Uterus (tissue), 2 donors: ENCODE measurements around the gene PTPRN2.

ENCODE experiments used
- POLR2A ChIP-seq, 2 donors: fragments of 450-650 bp; IDR thresholded peaks; one replicate each; pipeline ENCODE4 v1.6.1; 2016; ENCODE audit warnings: antibody characterized with exemption in 2 of 2, mild to moderate bottlenecking in 1 of 2, moderate library complexity in 1 of 2
- TF ChIP-seq, protein P1 (sequence below), 4 experiments: fragments of 200-600 bp in 2 of 4; fragments of 450-650 bp in 2 of 4; sonication (generic) in 2 of 4; IDR thresholded peaks; one replicate each; pipeline ENCODE4 v1.5.1; 2016 to 2019; ENCODE audit warnings: antibody characterized with exemption in 4 of 4, mild to moderate bottlenecking in 2 of 4, moderate library complexity in 1 of 4

DNA sequence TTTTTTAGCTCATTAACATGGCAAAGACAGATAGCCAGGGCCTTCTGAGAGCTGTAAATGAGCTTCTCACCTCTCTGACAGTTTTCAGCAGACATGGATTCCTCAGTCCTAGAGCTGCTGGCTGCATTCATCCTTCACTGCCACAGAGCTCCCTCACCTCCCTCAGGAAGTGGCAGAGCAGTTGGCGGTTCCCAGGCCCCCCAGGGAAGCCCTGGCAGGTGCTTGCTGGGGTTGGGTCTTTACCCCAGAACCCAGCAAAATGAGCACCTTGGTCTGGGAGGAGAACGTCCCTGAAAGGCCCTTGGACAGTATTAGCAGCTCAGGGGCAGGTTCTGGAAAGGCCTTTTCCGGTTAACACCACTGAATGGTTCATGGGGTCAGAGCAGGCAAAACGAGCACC is 288.0 kb downstream of the PTPRN2 start:
- TF ChIP-seq, protein P1, sequence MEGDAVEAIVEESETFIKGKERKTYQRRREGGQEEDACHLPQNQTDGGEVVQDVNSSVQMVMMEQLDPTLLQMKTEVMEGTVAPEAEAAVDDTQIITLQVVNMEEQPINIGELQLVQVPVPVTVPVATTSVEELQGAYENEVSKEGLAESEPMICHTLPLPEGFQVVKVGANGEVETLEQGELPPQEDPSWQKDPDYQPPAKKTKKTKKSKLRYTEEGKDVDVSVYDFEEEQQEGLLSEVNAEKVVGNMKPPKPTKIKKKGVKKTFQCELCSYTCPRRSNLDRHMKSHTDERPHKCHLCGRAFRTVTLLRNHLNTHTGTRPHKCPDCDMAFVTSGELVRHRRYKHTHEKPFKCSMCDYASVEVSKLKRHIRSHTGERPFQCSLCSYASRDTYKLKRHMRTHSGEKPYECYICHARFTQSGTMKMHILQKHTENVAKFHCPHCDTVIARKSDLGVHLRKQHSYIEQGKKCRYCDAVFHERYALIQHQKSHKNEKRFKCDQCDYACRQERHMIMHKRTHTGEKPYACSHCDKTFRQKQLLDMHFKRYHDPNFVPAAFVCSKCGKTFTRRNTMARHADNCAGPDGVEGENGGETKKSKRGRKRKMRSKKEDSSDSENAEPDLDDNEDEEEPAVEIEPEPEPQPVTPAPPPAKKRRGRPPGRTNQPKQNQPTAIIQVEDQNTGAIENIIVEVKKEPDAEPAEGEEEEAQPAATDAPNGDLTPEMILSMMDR (IDR thresholded peaks at IDR 0.05): no peak
- TF ChIP-seq POLR2A (IDR thresholded peaks at IDR 0.05): no peak
